HG03432 (cell line): Measurements from ENCODE around the gene SPIB.
"Not testable (repeated sequence)": the region's sequence is repeated elsewhere in the genome, so short reads cannot be mapped to it uniquely, and the experiment has no call there.

ENCODE experiments used
- ATAC-seq: cut with Tn5 transposase; IDR thresholded peaks from one replicate; pipeline ENCODE4 v1.9.1; 2021; ENCODE audit warnings: mild to moderate bottlenecking, moderate library complexity; ENCODE audit not compliant: unreplicated experiment

The SPIB gene

DNA sequence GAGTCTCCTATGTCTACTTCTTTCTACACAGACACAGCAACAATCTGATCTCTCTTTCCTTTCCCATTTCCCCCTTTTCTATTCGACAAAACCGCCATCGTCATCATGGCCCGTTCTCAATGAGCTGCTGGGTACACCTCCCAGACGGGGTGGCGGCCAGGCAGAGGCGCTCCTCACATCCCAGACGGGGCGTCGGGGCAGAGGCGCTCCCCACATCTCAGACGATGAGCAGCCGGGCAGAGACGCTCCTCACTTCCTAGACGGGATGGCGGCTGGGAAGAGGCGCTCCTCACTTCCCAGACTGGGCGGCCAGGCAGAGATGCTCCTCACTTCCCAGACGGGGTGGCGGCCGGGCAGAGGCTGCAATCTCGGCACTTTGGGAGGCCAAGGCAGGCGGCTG, 27.8 kb upstream of the SPIB start:
- ATAC-seq, result not testable (repeated sequence)

DNA sequence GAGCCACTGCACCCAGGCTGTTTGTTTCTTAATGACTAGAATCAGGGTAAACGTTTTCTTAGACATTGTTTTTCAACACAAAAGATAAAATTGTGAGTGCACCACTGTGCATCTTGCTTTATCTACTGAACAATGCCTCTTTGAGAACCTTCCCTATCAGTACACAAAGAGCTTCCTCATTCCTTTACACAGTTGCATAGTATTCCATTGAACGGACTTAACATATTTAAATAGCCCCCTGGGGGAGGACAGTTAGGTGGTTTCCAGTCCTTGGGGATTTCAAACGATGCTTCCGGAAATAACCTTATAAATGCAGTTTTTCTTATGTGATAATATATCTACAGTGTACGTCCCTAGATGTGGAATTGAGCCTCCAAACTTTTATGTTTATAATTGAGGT, 26.0 kb upstream of the SPIB start:
- ATAC-seq, result no peak

DNA sequence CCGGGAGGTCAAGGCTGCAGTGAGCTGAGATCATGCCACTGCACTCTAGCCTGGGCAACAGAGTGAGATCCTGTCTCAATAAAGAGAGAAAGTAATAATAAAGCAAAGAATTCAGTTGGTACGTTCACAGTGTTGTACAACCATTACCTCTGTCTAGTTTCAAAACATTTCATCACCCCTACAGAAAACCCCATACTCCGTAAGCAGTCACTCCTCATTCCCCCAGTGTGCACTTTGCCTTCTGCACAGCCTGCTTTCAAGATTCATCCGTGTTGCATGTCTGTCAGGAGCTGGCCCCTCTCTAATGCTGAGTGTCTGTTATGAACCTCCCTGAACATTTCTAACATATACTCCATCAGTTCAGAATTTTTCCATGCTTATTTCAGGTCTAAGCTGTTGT, 25.1 kb upstream of the SPIB start:
- no peak for ATAC-seq

DNA sequence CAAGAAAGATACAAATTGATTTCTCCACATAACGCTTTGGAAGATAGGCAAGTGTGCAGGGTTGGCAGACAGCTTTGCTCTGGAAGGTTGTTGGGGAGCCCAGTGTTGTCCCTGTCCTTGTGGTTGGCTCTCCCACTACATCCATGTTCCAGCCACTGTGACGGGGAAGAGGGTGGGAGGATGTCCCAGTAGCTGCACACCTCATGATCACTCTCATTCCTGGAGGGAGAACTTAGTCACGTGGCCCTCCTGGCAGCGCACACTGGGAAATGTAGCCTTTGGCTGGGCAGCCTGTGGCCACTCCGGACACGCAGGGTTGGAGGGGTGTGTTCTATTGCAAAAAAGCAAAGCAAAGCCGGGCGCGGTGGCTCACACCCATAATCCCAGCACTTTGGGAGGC, 24.7 kb upstream of the SPIB start:
- ATAC-seq, result no peak

DNA sequence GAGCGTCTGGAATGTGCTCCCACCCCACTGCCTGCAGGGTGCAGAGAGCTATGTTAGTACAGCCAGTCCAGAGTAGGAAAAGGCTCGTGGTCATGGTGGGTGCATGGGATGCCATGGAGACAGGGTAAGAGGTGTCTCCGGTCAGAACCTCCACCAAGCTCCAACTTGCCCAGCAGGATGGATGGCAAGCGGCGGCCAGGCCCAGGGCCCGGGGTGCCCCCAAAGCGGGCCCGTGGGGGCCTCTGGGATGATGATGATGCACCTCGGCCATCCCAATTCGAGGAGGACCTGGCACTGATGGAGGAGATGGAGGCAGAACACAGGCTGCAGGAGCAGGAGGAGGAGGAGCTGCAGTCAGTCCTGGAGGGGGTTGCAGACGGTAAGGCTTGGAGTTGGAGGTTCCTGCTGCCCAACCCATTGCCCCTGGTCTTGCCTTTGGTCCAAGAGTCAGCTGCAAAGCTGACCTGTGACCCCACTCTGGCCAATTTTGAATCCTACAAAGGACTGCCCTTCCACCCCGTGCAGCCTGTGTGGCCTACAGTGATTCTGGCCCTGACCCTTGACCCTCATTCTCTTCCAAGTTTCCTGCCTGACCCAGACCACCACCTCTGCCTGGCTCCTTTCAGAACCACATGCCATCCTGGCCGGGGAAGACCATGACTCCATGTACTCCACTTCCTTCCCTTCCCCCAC, 19.9 kb upstream of the SPIB start:
- no peak for ATAC-seq

DNA sequence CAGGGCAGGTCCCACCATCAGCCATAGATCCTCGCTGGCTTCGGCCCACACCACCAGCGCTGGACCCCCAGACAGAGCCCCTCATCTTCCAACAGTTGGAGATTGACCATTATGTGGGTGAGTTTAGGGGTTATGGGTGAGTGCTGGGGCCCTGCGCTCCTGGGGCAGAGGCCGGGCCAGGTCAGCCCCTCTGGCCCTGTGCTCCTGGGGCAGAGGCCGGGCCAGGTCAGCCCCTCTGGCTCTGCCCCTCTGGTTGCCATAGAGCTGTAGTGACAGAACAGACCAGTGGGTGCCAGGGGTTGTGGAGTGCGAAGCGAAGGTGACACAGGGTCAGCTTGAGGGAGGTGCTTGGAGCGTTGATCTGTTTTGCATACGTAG, 19.4 kb upstream of the SPIB start:
- no peak for ATAC-seq

DNA sequence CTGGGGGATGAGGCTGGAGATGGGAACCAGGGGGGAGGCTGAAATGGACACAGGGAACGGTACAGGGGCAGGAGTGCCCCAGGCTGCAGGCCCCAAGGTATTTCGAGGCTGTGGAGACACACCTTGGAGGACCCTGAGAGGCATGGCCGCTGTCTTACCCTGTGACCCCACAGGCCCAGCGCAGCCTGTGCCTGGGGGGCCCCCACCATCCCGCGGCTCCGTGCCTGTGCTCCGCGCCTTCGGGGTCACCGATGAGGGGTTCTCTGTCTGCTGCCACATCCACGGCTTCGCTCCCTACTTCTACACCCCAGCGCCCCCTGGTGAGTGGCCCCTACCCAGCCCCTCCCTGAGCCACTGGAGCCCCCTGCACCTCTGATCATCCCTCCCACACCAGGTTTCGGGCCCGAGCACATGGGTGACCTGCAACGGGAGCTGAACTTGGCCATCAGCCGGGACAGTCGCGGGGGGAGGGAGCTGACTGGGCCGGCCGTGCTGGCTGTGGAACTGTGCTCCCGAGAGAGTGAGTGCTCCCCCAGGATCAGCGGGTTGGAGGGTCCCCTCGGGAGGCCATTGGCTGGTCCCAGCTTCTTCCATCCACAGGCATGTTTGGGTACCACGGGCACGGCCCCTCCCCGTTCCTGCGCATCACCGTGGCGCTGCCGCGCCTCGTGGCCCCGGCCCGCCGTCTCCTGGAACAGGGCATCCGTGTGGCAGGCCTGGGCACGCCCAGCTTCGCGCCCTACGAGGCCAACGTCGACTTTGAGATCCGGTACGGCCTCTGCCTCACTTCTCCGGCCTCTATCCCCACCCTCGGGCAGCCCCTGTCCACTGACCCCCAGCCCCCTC, 16.9 kb upstream of the SPIB start:
- ATAC-seq, result no peak

DNA sequence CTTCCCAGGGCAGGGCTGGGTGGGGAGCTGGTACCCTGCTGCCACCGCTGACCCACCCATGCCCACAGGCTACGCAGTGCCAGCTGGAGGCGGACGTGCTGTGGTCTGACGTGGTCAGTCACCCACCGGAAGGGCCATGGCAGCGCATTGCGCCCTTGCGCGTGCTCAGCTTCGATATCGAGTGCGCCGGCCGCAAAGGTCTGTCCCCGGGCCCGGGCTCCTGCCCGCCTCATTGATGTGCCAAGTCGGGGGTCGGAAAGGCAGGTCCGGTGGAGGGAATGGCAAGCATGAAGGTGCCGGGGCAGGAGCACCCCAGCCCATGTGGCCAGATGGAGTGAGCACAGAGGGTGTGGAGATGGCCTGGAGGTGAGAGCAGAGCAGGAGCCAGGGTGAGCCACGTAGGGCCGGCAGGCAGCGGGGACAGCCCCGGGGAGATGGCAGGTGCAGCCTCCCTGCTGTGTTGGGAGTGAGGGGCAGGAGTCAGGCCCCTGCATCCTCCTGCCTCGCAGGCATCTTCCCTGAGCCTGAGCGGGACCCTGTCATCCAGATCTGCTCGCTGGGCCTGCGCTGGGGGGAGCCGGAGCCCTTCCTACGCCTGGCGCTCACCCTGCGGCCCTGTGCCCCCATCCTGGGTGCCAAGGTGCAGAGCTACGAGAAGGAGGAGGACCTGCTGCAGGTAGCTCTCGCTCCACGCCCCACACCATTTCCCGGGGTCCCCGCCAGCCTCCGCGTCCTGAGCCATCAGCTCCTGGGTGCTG, 16.0 kb upstream of the SPIB start:
- no peak for ATAC-seq

DNA sequence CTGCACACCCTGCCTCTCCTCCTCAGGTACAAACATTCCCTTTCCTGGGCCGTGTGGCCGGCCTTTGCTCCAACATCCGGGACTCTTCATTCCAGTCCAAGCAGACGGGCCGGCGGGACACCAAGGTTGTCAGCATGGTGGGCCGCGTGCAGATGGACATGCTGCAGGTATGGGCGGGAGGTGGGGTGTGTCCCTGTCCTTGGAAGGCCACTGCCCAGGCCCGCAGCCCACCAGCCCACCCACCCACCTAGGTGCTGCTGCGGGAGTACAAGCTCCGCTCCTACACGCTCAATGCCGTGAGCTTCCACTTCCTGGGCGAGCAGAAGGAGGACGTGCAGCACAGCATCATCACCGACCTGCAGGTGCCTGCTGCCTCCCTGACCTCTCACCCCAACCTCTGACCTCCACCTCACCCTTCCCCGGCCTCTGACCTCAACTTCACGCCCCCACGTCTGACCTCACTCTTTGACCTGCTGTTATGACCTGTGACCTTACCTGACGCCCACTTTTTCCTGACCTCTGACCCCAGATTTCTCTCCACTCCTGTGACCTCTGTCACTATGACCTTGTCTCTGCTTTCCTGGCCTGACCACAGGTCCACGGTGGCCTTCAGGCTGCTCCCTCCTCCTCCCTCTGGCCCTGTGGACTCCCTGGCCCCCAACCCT, 12.4 kb upstream of the SPIB start:
- ATAC-seq, result no peak

DNA sequence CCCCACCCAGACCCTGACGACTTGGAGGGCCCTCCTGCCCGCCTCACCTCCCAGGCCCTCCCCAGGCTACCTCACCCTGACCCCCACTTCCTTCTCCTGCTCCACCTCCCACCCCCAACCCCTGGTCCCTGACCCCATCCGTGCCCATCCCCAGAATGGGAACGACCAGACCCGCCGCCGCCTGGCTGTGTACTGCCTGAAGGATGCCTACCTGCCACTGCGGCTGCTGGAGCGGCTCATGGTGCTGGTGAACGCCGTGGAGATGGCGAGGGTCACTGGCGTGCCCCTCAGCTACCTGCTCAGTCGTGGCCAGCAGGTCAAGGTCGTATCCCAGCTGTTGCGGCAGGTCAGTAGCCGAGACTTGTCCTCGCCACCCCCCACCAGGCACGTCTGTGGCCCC, 11.9 kb upstream of the SPIB start:
- ATAC-seq, result no peak

DNA sequence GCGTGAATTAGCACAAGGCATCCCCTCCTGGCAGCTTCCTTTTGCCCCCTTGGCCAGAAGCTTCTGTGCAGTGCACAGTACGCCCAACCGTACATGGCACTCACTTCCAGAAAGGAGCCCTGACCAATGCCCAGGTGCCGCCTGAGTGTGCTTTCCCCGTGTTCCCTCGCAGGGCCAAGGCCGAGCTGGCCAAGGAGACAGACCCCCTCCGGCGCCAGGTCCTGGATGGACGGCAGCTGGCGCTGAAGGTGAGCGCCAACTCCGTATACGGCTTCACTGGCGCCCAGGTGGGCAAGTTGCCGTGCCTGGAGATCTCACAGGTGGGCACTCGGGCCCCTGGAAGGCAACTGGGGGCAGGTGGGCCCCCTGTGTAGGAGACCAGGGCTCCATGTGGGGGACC, 9.4 kb upstream of the SPIB start:
- no peak for ATAC-seq

DNA sequence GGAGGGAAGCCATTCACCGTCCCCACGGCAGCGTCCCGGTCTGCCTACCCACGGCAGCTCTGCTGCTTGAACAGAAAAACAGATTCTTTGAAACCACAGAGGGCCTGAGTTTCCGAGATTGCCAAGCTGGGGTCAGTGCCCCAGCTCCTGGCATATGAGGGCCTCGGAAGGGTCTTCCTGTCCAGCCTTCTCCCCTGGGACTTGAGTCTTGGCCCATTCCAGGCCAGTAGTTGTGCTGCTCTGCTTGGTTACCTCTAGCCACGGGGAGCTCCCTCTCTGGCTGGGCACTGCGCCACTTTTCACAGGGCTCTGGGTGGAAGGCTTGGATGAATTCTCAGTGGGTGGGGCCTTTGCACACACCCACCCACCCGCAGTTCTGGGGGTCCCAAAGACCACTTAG, 8.6 kb upstream of the SPIB start:
- no peak for ATAC-seq

DNA sequence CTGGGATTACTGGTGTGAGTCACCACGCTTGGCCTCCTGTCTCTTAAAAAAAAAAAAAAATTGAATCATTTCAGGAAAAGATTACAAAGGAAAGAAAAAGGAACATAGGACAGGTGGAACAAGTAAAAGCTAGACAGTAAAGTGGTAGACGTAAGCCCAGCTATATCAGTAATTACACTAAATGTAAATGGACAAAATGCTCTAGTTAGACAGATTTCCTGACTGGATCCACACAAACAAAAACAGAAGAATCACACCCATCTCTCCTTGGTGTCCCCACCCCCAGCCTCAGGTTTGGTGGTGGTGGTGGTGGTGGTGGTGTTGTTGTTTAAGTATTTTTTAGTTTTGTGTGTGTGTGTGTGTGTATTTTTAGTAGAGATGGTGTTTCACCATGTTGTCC, 6.3 kb upstream of the SPIB start:
- ATAC-seq, result no peak

DNA sequence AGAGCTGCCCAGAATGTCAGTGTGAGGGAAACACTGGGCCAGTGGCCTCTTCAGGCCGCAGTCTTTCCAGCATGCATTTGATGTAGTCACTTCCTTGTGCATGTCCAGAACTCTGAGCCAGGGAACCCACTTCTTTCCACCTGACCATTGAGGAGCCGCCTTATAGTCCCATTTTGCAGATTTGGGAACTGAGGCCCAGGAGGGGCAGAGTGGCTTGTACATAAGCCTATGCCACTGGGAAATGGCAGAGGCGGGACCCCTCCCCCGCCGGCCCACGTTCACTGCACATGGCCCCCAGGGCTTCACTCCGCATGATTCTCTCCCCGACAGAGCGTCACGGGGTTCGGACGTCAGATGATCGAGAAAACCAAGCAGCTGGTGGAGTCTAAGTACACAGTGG, 5.6 kb upstream of the SPIB start:
- no peak for ATAC-seq

DNA sequence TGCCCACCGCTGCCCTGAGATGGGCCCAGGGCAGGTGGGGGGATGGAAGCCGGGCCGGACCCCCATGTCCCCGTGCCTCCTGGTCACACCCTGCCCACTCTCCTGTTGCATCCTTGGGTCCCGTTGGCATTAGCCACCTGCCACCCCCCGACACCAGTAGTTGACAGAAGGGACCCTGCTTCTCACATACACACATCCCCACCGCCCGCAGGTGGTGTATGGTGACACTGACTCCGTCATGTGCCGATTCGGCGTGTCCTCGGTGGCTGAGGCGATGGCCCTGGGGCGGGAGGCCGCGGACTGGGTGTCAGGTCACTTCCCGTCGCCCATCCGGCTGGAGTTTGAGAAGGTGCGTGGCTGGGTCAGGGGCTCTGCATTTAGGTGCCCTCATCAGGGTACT, 5.2 kb upstream of the SPIB start:
- no peak for ATAC-seq

DNA sequence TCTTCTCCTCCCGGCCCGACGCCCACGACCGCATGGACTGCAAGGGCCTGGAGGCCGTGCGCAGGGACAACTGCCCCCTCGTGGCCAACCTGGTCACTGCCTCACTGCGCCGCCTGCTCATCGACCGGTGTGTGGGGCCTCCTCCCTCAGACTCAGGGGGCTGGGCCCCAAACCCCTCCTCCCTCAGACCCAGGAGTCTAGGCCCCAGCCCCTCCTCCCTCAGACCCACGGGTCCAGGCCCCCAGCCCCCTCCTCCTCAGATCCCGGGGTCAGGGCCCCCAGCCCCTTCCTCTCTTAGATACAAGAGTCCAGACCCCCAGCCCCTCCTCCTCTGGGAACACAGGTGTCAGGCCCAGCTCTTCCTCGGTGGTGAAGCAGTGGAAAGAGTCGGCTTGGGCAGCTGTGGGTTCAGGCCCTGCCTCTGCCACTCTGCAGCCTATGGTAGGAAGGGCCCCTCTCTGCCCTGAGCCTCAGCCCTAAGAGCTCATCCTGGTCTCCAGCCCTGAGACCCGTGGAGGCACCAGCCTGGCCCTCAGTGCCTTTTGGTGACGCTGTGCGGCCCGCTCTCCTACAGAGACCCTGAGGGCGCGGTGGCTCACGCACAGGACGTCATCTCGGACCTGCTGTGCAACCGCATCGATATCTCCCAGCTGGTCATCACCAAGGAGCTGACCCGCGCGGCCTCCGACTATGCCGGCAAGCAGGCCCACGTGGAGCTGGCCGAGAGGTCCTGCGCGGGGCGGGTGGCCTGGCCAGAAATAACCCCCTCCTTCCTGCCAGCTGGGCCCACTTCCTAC, 3.7 kb upstream of the SPIB start:
- peak; percentile 32 for ATAC-seq

DNA sequence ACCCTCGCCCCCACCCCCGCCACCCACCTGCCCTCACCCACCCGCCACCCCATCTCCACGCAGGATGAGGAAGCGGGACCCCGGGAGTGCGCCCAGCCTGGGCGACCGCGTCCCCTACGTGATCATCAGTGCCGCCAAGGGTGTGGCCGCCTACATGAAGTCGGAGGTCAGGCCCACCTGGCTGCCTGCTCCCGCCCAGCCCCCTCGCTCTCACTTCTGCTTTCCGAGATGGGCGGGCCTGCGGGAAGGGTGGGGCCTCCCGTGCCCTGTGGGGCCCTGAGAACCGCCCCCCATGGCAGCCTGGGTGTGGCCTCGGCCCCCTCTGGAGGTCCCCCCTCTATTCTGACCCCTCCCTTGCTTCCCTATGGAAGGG, 3.1 kb upstream of the SPIB start:
- peak; percentile 50 for ATAC-seq

DNA sequence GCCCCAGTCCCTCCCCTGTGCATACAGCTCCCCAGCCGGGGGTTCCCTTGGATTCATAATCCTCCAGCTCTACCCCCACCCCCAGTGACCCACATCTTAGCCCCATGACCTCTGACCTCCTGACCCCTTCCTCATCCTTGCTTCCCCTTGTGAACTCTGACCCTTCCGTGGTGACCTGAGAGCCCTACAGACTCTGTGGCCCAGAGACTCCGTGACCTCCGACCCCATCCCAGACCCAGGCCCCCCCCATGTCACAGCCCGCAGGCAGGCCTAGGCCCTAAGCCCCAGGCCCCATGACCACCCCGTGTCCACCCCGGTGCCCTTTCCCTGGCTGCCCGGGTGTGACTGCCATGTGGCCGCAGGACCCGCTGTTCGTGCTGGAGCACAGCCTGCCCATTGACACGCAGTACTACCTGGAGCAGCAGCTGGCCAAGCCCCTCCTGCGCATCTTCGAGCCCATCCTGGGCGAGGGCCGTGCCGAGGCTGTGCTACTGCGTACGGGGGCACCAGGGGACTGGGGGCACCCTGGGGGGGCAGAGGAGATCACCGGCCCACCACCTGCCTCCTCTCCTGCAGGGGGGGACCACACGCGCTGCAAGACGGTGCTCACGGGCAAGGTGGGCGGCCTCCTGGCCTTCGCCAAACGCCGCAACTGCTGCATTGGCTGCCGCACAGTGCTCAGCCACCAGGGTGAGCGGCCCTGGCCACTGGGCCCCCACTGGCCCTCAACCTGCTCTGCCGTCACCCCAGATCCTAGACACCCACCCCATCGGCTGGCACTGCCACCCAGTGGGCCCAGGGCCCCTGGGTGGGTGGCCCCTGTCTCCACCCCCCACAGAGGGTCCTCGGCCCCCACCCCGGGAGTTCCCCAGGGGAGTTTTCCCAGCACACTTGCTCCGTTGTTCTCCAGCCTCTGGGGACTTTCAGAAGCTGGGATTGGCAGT, 2.4 kb upstream of the SPIB start:
- no peak for ATAC-seq
